NT2/D1 (cell line): ENCODE measurements around the gene OLFML1.

ENCODE experiments used
- SUZ12 ChIP-seq: IDR thresholded peaks from 2 replicates; pipeline ENCODE4 v1.6.1; 2011; ENCODE audit not compliant: insufficient read length, insufficient read depth; ENCODE audit errors: extremely low read depth
- YY1 ChIP-seq: IDR thresholded peaks from 2 replicates; pipeline ENCODE4 v1.6.1; 2011; ENCODE audit not compliant: insufficient read length, insufficient read depth

DNA sequence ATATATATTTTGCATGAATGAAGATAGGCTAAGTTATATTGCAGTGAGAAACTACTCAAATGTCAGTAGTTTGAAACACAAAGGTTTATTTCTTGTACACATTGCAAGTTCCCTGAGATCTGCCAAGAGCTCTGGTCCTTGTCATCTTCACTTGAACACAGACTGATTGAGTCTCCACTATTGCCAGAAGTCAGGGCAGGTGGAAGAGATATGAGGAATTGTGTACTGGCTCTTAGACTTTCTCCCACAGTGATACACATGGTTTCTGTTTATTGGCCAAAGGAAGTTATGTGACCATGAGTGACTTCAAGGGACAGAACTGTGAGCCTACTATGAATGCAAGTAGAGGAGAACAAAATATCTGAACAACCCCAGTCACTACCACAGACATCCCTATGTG lies 72.7 kb downstream of the OLFML1 start:
- TF ChIP-seq SUZ12 (no peak), YY1 (no peak)
